ENCODE measurements around the gene NTS.

Gene NTS, protein sequence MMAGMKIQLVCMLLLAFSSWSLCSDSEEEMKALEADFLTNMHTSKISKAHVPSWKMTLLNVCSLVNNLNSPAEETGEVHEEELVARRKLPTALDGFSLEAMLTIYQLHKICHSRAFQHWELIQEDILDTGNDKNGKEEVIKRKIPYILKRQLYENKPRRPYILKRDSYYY

GRCh38 chr12:85874031-85874461 is at the start of gene NTS:
Gene NTS, plus strand, starts transcription at chr12:85874295. Its CDS starts 109 bp downstream, at chr12:85874404.
- DNase-seq (ENCODE audit: low read depth), result peak; percentile 57

DNA sequence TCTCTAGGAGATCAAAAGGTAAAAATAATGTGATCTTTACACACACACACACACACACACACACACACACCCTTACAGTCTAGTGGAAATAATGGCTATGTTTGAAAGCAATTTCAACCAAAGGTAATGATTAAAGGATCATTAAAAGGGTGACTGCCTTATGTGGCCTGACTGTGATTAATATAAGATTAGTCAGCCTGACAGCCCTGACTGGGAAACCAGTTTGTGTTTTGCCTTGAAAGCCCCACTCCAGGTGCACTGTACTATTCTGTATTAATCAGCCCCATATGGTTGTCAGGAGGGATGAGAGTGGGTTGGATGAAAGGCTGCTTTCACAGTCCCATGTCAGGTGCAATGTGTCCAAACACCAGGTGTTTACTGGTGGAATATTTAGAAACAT is 48.3 kb upstream of the NTS start:
- no peak for DNase-seq (ENCODE audit: low read depth)

DNA sequence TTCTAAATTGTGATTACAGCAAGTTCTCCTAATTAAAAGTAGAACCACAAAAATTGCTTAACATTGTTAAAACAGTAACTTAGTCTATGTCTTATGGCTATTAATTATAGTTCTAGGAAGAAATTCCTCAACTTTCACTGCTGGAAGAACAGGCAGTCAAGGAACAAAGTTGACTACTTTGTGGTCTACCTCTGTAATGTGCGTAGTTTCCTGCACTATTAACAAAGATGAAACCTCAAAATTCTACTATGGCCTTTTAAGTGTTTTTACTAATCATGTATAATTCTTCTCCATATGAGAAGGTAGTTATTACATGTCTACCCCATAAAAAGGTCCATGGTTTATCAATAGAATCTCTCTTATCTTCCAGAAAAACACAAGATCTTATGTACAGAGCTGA is 45.5 kb upstream of the NTS start:
- DNase-seq (ENCODE audit: low read depth), result no peak

- peak; percentile 60 for DNase-seq (ENCODE audit: low read depth)
Observed at GRCh38 chr12:85829391-85829790, 44.7 kb upstream of the NTS start.

- no peak for DNase-seq (ENCODE audit: low read depth)
Observed at GRCh38 chr12:85831327-85831990, 42.6 kb upstream of the NTS start.

- DNase-seq (ENCODE audit: low read depth), result no peak
Observed at GRCh38 chr12:85833579-85833978, 40.5 kb upstream of the NTS start.

GRCh38 chr12:85834378-85834777 is 39.7 kb upstream of the NTS start:
- no peak for DNase-seq (ENCODE audit: low read depth)

GRCh38 chr12:85835426-85836196 is 38.5 kb upstream of the NTS start:
- DNase-seq (ENCODE audit: low read depth), result no peak

- DNase-seq (ENCODE audit: low read depth), result peak; percentile 27
Observed at GRCh38 chr12:85836197-85837090, 37.7 kb upstream of the NTS start, which contains the start of gene RASSF9. Gene RASSF9, minus strand, starts transcription at chr12:85836409. Its CDS starts 208 bp downstream, at chr12:85836201.

DNA sequence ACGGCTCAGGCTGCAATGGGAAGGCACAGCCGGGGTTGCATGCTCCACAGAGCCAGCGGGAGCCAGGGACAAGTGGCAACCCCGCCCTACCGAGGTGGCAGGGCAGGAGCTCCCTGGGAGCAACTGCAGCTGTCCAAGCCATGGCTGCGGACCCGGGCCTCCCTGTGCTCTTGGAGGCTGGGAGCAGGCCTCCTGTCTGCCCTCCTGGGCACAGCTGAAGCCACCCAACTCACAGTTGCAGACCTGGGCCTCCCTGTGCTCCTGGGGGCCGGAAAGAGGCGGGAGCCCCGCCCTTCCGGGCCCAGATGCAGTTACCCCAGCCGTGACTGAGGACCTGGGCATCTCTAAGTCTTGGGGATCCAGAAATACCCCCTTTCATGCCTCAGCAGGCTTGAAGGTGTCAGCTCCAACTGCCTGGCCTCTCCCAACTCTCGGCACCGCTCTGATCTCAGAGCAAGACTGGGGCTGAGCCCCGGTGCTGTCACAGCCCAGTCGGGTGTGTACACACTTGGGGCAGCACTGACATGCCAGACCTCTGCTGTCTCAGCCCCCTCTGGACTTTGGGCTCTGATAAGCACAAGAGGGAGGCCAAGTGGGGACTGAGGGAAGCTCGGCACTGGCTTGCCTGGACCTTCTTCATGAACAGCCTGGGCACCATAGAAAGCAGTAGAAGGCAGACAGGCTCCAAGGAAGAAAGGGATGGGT is 30.3 kb upstream of the NTS start:
- DNase-seq (ENCODE audit: low read depth), result no peak

DNA sequence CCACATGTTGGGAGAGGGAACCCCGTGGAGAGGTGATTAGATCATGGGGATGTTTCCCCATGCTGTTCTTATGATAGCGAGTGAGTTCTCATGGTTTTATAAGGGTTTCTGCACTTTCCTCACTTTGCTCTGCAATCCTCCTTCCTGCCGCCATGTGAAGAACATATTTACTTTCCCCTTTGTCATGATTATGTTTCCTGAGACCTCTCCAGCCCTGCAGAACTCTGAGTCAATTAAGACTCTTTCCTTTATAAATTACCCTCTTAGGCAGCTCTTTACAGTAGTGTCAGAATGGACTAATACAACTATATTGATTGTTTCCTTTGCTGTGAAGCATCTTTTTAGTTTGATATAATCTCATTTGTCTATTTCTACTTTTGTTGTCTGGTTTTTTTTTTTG is 24.8 kb upstream of the NTS start:
- DNase-seq (ENCODE audit: low read depth), result no peak

DNA sequence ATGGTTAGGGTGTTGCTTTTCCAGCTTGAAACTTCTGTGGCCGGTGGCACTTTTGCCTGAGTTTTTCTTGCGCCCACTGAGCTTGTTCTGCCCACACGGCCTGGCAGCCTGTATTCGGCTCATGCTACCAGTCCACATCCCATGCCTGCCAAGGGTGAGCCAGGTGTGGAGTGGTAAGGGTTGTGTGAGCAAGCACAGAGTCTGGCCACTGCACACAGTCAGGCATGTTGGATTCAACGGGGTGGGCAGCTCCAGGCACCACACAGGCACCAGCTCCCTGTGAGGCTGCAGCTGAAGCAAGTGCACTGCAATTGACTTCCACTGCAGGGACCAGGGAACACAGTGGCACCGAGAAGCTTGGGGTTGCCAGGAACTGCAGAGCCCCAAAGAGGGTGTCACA is 18.8 kb upstream of the NTS start:
- no peak for DNase-seq (ENCODE audit: low read depth)

GRCh38 chr12:85856966-85857365 is 17.1 kb upstream of the NTS start:
- no peak for DNase-seq (ENCODE audit: low read depth)

GRCh38 chr12:85865890-85866289 is 8.2 kb upstream of the NTS start:
- peak; percentile 40 for DNase-seq (ENCODE audit: low read depth)

DNA sequence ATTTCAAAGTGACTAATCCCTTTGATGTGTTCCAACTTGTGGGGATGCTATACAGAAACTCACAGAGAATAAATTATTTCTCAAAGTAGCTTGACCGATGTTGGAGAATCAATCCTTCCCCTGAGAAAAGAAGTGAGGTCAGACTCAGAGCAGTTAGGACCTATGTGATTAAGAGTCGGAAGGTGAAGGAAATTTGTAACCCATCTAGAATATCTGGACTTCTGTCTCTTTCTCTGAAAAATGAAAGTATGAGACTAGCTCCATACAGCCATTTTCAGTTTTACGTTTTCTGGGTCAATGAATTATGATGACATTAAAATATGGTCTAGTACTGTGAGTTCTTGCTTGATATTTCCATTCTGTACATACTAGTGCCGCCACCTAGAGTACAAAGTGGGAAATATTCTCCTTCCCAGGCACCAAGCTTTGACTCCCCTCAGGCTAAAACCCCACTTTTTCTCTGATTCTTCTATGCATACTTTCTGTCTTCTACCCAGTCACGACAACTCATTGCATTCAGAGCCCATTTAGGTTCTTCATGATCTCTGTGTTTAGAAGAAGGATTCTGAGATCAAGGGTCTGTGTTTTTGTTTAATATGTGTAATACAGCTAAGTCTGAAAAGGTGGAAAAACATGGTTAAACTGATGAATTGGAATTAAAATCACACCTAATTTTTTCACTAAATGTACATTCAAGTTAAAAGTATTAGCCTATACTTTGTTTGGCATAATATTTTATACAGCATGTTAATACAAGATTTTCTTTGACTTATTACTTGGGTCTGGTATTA is 6.9 kb upstream of the NTS start:
- DNase-seq (ENCODE audit: low read depth), result peak; percentile 72

DNA sequence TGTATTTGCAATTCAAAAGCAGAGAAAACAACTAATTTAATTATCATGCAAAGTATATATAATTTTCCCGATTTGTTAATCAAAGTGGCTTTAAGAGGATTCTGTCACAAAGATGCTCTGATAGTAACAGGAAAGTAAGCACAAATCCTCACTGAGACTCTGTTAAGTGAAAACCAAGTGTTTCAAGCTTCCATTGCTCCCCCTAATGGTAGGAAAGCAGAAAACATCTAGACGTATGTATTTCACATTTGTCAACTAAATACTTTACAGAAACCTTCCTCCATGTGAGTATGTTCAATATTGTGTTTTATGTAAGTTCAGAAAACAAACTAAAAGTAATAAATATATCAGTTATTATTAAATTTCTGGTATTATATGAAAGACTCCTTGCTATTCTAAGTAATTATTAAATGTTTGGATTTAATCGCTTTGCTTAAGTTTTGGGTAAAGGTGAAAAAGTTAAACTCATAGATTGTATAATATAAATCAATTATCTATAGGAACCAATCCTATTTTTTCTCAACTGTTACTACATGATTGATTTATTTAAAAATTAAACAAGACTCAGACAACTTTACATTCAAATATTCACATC is 1.5 kb upstream of the NTS start:
- peak; percentile 77 for DNase-seq (ENCODE audit: low read depth)

- no peak for DNase-seq (ENCODE audit: low read depth)
Observed at GRCh38 chr12:85877459-85877858, 3.4 kb downstream of the NTS start.

DNA sequence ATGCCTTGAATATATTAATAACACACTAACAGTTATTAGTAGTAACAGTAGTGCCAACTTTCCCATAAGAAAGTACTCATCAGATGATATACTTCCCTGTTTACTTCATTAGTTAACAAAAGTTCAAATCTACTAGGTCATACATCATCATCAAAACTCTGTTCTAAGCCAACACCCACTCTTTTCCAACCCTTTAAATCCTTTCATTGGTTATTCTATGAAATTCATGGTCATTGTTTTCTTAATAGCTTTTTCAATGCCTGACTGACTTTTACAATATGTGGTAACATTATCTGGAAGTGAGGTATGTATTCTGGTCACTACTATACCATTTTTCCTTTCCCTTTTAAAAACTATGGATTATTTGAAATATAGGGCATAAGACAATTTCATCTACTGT is 9.7 kb downstream of the NTS start:
- no peak for DNase-seq (ENCODE audit: low read depth)

DNA sequence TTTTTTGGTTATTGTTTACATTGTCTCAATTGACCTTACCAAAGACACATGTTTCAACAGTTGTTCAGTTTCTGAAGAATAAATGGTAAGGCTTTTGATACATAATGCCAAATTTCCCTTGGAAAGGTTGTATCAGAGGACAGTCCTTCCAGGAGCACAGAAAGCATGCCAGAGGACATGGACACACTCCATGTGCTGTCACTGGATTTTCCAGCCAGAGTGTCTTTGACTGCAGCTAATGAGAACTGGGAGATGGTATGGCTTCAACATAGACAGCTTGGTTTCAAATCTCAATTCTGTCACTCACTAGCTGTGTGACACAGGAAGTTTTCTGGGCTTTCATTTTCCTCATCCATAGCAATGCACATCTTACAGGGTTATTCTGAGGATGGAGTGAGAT is 20.6 kb downstream of the NTS start:
- DNase-seq (ENCODE audit: low read depth), result no peak

DNA sequence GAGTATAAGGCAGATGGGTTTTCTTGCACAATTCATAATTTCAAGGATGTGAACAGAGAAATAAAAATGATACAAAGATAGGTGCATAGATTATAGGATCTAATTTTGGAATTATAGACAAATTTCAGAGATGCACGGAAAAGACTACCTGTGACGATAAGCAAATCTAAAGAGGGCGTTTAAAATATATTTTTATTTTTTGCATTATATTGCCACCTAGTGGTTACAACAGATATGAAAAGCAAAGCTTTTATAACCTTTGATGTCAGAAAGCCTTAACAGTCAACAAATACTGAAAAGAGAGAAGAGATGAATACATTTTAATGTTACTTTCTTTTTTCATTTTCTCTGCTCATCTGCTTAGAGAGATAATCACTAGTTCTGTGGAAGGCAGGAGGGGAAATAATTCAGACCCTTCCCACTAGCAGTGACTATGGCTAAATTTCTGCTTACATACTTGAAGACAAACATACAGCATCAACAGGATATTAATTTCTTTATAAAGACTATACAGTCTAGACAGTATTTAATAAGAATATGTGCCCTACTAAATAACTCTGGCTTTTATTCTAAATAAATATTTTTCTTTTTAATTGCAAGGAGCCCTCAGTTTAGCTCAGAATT is 46.3 kb downstream of the NTS start:
- peak; percentile 56 for DNase-seq (ENCODE audit: low read depth)

Measured in ELR (cell line).